Mononuclear cell (primary cell): Measurements from ENCODE around the gene USP31. TPM values are rescaled to one million over a fixed set of nuclear protein-coding genes. Genes with fewer than 3 reads are reported as not detected.

Experiments
- H3K27me3 ChIP-seq: 2 replicates; pipeline ENCODE4 v1.6.0; 2011; ENCODE audit warnings: low read length, control low read depth; ENCODE audit not compliant: insufficient read depth
- H3K4me1 ChIP-seq: 2 replicates; pipeline ENCODE4 v1.5.1; 2011; ENCODE audit warnings: mild to moderate bottlenecking, low read length, control low read depth; ENCODE audit not compliant: insufficient read depth
- H3K4me3 ChIP-seq: 2 replicates; pipeline ENCODE4 v1.5.1; 2011; ENCODE audit warnings: mild to moderate bottlenecking, low read length, moderate library complexity
- H3K9me3 ChIP-seq: 2 replicates; pipeline ENCODE4 v1.5.1; 2011; ENCODE audit warnings: low read depth, mild to moderate bottlenecking, control low read depth, low read length
- total RNA-seq: library from RNA; depleted of rRNA; stranded (reverse); fragments of >200 nt; gene quantifications from one replicate; pipeline ENCODE4 v1.2.3, GENCODE V29; 2012

Gene USP31
- total RNA-seq, 1 donor: 2.5 TPM

DNA sequence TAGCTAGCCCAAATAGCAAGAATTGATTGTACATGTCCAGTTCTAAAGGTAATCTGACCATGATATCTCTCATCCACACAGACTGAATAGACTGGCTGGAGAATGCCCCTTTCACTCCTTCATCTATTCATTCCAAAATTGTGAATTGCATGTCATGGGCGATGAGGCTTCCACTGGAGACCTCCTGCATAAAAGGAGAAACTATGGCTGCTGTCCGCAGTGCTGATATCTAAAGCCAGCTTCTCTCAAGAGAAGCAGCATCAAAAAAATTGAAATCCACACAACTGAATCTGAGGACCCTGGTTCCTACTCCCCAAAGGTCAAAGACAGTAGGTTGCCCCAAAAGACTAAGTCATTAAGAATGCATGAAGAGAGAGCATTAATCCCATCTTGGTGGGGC is 25.4 kb upstream of the USP31 start:
- H3K27me3 ChIP-seq: peaks cover 24% of the 10 kb centered on the region
- H3K4me3 ChIP-seq: no peak overlapping the region

DNA sequence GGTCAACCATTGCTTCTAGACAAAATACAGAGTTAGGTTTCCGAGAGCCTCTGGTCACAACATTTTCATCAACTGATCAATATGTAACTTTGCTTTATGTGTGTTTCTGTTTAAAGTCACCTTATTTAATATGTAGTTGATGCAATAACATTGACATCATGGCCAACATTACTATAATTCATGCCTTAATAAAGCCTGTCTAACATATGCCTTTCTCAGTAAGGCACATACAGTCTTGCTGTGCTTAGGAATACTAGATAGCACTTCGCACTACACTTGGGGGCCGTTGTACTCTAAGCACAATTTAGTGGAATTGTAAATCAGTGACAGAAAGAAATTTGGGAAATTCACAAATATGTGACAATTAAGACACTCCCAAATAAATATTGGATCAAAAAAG is 23.7 kb upstream of the USP31 start:
- H3K4me3 ChIP-seq: no peak overlapping the region

More for the DNA sequence above, 25.4 kb upstream of the USP31 start:
- Histone ChIP-seq H3K9me3 (no peaks in the 10 kb centered on the region), H3K4me1 (no peaks in the 10 kb centered on the region)

DNA sequence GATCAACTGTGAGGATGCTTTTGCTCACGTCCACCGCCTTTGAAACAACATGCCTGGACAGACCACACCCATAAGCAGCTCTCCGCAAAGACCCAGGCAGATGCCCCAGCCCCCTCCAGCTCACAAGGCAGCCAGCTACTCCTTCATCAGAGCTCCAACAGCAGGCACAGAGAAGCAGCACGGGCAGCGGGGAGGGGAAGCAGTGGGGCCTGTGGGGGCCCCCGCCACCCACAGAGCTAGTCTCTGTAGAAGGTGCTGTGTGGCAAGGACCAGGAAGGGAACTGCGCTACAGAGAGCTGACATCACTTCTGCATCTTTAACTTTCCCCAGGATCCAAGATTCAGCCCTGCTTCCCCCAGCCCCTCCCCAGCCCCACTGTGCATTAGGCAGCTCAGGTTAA is 23.3 kb upstream of the USP31 start:
- peaks cover 16% of the 10 kb centered on the region for H3K27me3 ChIP-seq
- H3K4me3 ChIP-seq: no peak overlapping the region
- no peaks in the 10 kb centered on the region for H3K4me1 ChIP-seq
- no peaks in the 10 kb centered on the region for H3K9me3 ChIP-seq

More for the DNA sequence above, 23.7 kb upstream of the USP31 start:
- H3K4me1 ChIP-seq: no peaks in the 10 kb centered on the region
- H3K9me3 ChIP-seq: no peaks in the 10 kb centered on the region
- peaks cover 16% of the 10 kb centered on the region for H3K27me3 ChIP-seq

DNA sequence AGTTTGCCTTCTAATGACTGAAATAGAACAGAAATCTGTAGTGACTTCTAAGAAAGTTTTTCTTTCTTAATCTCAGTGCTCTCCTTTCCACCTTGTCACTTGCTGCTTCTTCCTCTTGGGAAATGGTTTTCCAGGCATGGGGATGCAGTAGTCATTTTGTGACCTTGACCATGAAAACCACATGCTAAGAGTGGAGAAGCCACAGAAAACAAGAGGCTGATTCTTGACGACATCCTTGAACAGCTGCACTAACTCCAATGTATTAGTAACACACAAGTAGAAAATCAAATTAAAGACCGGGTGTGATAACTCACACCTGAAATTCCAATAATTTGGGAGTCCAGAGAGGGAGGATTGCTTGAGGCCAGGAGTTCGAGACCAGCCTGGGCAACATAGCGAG is 15.5 kb upstream of the USP31 start:
- Histone ChIP-seq H3K4me1 (no peaks in the 10 kb centered on the region), H3K27me3 (peaks cover 9% of the 10 kb centered on the region), H3K9me3 (no peaks in the 10 kb centered on the region), H3K4me3 (no peak overlapping the region)

DNA sequence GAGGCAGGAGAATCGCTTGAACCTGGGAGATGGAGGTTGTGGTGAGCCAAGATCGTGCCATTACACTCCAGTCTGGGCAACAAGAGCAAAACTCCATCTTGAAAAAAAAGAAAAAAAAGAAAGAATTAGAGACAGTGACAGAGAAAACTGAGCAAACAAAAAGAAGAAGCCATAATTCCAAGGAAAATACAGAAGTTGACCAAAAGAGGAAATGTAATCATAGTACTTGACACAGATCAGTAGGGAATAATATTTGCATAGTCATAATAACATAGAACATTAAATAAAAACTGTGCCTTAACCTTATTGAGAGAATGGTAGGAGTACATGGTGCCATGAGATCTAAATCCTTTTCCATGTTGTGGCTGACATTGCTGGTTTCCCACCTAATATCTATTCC is 14.7 kb upstream of the USP31 start:
- H3K4me3 ChIP-seq: no peak overlapping the region
- H3K27me3 ChIP-seq: peaks cover 9% of the 10 kb centered on the region
- no peaks in the 10 kb centered on the region for H3K4me1 ChIP-seq
- no peaks in the 10 kb centered on the region for H3K9me3 ChIP-seq

DNA sequence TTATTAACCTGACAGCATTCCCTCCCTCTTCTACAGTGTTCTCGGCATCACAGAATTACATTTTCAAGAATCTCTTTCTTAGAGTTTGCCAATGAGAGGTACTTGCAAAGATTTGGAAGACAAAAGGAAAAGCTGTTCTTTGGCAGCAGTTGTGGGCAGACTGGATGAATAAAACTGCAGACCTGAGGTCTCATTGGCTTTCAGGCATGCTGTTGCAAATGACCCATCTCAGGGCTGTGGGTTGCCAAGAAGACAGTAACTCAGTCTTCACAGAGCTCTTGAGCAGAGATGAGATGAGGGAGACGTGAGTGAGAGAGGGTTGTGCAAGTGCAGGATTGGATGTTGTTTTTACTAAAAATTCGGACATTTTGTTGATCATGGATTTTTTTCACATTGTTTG is 11.3 kb upstream of the USP31 start:
- Histone ChIP-seq H3K4me1 (no peaks in the 10 kb centered on the region), H3K4me3 (no peak overlapping the region), H3K27me3 (peaks cover 5% of the 10 kb centered on the region), H3K9me3 (no peaks in the 10 kb centered on the region)

DNA sequence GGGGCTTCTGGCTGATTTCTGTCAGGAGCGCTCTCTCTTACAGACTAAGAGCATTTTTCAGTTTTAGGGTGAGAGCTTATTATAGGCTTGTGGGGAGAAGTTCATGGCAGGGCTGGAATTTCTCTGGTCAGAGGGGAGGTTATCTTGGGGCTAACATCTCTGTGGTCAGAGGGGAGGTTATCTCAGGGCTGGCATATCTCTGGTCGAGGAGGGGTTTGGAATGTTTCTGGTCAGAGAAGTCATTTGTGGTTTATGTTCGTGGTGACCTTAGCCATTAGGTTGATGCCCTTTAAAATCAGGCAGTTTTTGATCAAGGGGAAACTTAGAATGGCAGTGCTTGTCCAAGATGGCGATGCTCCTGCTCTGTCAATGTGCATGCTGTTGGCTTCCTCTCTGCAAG is 10.8 kb upstream of the USP31 start:
- no peaks in the 10 kb centered on the region for H3K9me3 ChIP-seq
- H3K27me3 ChIP-seq: peaks cover 9% of the 10 kb centered on the region
- no peaks in the 10 kb centered on the region for H3K4me1 ChIP-seq
- no peak overlapping the region for H3K4me3 ChIP-seq

DNA sequence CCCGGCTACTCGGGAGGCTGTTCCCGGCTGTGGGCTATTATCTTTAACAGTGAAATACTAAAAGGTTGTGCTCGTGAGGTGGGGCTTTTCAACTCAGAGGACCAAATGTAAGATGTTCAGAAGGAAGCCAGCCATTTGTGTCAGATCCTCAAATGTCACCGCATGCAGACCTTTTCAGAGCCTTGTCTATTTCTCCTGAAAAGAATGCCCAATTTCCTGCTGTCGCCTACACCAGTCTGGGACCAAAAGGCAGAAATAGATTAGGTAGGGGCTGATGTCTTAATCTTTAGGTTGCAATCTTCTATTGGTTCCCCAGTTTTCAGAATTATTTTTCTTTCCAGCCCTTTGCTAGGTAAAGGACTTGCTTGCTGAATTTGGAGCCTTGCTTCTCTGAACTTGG is 8.9 kb upstream of the USP31 start:
- Histone ChIP-seq H3K9me3 (no peaks in the 10 kb centered on the region), H3K27me3 (peaks cover 7% of the 10 kb centered on the region), H3K4me1 (no peaks in the 10 kb centered on the region), H3K4me3 (no peak overlapping the region)

DNA sequence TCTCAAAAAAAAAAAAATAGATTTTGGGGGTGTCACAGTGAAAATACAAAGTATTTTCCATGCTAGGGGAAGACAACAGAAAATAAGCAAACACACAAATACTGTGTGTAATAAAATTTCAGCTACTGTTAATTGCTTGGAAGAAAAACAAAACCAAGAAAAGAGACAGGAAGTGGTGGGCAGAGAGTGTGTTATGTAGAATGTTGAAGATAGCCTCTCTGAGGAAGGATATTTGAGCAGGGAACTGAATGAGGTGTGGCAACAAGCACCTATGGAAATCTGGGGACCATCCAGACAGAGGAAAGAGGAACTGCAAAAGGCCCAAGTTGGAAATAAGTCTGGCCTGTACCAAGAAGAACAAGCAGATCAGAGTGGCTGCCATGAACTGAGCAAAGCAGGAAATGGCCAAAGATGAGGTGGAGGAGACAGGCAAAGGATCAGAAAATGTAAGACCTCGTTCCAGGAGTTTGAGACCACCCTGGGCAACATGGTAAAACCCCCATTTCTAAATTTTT is 7.8 kb upstream of the USP31 start:
- H3K9me3 ChIP-seq: no peaks in the 10 kb centered on the region

DNA sequence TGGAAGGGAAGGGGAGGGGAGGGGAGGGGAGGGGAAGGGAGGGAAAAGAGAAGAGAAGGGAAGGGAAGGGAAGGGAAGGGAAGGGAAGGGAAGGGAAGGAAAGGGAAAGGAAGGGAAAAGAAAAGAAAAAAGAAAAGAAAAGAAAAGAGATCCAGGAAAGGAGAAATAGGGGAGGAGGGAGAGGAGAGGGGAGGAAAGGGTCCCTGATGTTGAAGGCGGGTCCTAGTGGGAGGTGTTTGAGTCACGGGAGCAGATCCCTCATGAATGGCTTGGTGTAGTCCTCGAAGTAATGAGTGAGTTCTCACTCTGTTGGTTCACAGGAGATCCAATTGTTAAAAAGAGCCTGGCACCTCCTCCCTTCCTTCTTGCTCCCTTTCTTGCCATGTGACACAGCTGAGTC is 6.9 kb upstream of the USP31 start:
- no peak overlapping the region for H3K4me3 ChIP-seq
- H3K4me1 ChIP-seq: no peaks in the 10 kb centered on the region
- no peaks in the 10 kb centered on the region for H3K9me3 ChIP-seq
- H3K27me3 ChIP-seq: peaks cover 7% of the 10 kb centered on the region

More for the DNA sequence above, 7.8 kb upstream of the USP31 start:
- Histone ChIP-seq H3K4me1 (no peaks in the 10 kb centered on the region), H3K4me3 (no peak overlapping the region), H3K27me3 (peaks cover 7% of the 10 kb centered on the region)

DNA sequence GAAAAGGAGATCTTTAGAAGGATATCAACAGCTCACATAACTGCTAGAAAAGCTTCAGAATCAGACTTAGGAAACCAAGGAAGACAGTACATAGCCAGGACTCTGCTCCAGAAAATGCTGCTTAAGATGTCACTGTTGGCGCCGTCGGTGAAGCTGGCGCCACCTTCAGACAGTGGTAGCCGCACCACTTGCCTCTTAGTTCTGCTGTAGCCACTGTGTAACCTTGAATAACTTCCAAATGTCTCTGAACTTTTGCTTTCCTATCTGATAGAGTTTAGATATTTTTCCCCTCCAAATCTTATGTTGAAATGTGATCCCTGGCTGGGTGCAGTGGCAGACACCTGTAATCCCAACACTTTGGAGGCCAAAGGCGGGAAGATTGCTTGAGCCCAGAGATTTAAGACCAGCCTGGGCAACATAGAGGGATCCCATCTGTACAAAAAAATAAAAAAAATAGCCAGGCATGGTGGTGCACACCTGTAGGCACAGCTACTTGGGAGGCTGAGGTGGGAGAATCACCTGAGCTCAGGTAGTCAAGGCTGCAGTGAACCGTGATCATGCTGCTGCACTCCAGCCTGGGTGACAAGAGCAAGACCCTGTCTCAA is 6.3 kb upstream of the USP31 start:
- Histone ChIP-seq H3K9me3 (no peaks in the 10 kb centered on the region), H3K27me3 (peaks cover 7% of the 10 kb centered on the region), H3K4me3 (no peak overlapping the region), H3K4me1 (no peaks in the 10 kb centered on the region)

DNA sequence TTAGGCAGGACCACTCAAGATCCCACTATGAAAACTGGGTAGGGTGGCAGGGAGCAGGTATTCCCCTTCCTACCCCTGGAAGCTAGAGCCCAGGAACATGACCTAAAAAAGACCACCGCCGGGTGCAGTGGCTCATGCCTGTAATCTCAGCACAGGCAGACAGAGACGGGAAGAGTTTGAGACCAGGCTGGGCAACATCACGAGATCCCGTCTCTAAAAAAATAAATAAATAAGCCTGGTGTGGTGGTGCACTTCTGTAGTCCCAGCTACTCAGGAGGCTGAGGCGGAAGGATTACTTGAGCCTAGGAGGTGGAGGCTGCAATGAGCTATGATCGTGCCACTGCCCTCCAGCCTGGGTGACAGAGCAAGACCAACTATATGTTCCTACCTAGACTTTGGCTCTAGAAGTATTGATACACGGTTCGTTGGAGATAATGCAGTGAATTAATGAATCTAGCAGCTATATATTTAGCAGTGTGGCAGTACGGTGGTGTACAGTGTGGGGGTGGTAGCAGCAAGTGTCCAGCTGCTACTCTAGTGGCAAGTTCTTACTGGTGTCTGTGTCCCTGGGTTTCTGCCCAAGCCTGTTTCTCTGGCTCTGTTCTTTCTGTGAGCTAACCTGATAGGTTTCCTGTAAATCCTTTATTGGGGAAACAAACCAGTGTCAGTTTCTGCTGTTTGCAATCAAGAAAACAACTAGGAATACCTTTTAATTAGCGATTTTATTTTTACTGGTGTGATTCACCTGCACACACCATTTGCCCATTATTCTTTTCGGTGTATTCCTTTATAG is 3.3 kb upstream of the USP31 start:
- peaks cover 14% of the 10 kb centered on the region for H3K4me1 ChIP-seq
- H3K4me3 ChIP-seq: no peak overlapping the region
- H3K27me3 ChIP-seq: peaks cover 7% of the 10 kb centered on the region
- no peaks in the 10 kb centered on the region for H3K9me3 ChIP-seq

DNA sequence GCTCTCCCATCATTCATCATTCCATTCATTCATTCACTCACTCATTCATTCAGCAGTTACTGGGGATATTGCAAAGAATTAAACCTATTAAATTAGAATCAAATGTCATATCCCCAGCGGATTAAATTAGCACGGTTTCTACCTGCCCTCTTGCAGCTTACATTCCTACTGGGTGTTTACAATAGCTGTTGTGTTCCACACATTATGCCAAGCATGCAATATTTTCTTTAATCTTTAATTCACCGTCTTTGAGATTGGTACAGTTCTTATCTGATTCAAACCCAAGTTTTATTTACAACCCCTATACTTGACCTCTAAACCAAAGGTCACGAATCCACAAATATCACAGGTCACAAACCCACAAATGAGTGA is 727 bp upstream of the USP31 start:
- H3K27me3 ChIP-seq: peaks cover 3% of the 10 kb centered on the region
- H3K4me1 ChIP-seq: peaks cover 18% of the 10 kb centered on the region
- no peaks in the 10 kb centered on the region for H3K9me3 ChIP-seq
- peak overlapping the region; percentile 44 for H3K4me3 ChIP-seq

DNA sequence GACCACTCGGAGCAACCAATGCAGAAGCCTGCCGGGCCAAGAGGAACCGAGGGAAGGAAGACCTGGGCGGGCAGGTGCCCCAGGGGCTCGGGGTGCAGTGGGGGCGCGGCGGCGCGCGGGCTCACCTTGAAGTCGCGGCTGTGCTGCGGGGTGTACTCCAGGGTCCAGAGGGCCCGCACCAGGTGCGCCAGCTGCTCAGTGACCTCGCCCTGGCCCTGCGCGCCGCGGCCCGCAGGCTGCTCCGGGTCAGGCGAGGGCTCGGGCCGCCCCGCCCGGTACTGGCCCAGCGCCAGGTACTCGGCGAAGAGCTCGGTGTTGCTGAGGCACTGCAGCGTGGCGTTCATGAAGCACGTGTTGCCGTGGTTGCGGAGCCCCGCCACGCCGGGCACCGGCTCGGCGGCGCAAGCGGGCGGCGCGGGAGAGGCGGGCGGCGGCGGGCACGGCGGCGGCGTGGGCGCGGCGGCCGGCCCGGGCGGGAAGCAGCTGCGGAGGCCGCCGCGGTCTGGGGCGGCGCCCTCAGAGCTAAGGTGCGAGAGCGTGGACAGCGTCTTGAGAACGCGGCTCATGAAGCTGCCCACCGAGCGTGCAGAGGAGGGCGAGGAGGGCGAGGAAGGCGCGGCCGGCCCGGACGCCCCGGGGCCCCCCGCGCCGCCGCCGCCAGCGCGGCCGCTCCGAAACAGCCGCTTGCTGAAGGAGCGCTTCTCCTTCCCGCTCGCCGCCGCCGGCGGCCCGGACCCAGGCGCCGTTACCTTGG is 562 bp downstream of the USP31 start:
- Histone ChIP-seq H3K9me3 (no peaks in the 10 kb centered on the region), H3K4me3 (peak overlapping the region; percentile 52), H3K4me1 (peaks cover 19% of the 10 kb centered on the region), H3K27me3 (no peaks in the 10 kb centered on the region)

DNA sequence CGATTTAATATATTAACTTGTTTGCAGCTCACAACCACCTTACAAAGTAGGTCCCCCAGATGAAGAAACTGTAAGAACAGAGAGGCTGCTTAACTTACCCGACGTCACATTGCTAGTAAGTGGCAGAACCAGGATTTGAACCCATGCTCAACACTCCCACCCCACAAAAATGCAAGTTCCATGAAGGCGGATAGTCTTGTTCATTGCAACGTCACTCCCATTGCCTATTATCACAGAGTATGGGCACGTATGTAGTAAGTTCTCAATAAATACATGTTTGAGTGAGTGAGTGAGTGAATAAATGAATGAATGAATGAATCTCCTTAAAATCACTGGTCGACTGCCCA is 1.1 kb downstream of the USP31 start:
- H3K4me3 ChIP-seq: peak overlapping the region; percentile 52
- H3K27me3 ChIP-seq: no peaks in the 10 kb centered on the region
- H3K9me3 ChIP-seq: no peaks in the 10 kb centered on the region
- peaks cover 19% of the 10 kb centered on the region for H3K4me1 ChIP-seq
